ENCODE data around the gene CCL3.

CCL3 gene

DNA sequence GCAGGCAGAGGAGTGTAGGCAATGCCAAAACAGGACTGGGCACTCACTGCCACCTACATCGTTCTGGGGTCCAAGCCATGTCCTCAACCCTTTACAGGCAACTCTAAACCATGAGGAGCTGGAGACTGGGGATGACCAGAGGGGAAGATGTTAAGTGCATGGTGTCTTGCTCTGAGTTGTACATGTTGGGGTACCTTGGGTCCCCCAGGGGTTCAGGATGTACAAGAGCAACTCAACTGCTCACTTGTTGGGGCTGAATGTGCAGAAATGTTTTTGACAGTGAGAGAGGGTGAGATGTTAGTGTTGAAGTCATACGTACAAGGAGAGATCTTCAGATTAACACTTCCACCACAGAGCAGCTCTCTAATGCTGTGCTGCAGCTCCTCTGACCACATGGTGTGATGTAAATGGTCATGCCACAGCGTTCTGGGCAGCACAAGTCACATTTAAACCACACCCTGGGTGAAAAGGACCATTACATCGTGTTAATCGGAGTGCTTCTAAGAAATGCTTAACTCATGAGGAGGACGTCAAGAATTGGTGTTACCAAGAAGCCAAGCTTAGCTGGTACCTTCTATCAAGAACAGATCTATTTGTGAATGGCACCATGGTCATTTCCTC, 23.5 kb downstream of the CCL3 start:
- in situ Hi-C loops (cut with MboI; ENCODE audit: low pct_unique_long_range_greater_than_20kb, low sequenced_read_pairs, unreplicated experiment) = no loop called here
- TF ChIP-seq, protein P1, sequence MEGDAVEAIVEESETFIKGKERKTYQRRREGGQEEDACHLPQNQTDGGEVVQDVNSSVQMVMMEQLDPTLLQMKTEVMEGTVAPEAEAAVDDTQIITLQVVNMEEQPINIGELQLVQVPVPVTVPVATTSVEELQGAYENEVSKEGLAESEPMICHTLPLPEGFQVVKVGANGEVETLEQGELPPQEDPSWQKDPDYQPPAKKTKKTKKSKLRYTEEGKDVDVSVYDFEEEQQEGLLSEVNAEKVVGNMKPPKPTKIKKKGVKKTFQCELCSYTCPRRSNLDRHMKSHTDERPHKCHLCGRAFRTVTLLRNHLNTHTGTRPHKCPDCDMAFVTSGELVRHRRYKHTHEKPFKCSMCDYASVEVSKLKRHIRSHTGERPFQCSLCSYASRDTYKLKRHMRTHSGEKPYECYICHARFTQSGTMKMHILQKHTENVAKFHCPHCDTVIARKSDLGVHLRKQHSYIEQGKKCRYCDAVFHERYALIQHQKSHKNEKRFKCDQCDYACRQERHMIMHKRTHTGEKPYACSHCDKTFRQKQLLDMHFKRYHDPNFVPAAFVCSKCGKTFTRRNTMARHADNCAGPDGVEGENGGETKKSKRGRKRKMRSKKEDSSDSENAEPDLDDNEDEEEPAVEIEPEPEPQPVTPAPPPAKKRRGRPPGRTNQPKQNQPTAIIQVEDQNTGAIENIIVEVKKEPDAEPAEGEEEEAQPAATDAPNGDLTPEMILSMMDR (IDR thresholded peaks at IDR 0.05; ENCODE audit: extremely low read depth, insufficient read depth, missing control alignments) = no peak
- DNase-seq (ENCODE audit: low spot score) = no peak

GRCh38 chr17:36063786-36064541, 26.0 kb downstream of the CCL3 start, which contains the start of gene CCL18:
TSS of gene CCL18 (plus strand) at chr17:36064272. CDS start at chr17:36064343, 71 bp downstream.
- DNase-seq (ENCODE audit: low spot score) = no peak
- in situ Hi-C loops (cut with MboI; ENCODE audit: low pct_unique_long_range_greater_than_20kb, low sequenced_read_pairs, unreplicated experiment) = no loop called here
- TF ChIP-seq, protein P1 (IDR thresholded peaks at IDR 0.05; ENCODE audit: extremely low read depth, insufficient read depth, missing control alignments) = no peak

GRCh38 chr17:36060816-36061215, 29.1 kb downstream of the CCL3 start:
- no peak for DNase-seq (ENCODE audit: low spot score)
- TF ChIP-seq, protein P1 (IDR thresholded peaks at IDR 0.05; ENCODE audit: extremely low read depth, insufficient read depth, missing control alignments) = no peak
- in situ Hi-C loops (cut with MboI; ENCODE audit: low pct_unique_long_range_greater_than_20kb, low sequenced_read_pairs, unreplicated experiment) = no loop called here

- TF ChIP-seq, protein P1 (IDR thresholded peaks at IDR 0.05; ENCODE audit: extremely low read depth, insufficient read depth, missing control alignments) = no peak
- no peak for DNase-seq (ENCODE audit: low spot score)
- in situ Hi-C loops (cut with MboI; ENCODE audit: low pct_unique_long_range_greater_than_20kb, low sequenced_read_pairs, unreplicated experiment) = no loop called here
Measured at GRCh38 chr17:36059406-36059805, 30.5 kb downstream of the CCL3 start.

GRCh38 chr17:36057911-36058310, 32.0 kb downstream of the CCL3 start:
- no peak for DNase-seq (ENCODE audit: low spot score)
- in situ Hi-C loops (cut with MboI; ENCODE audit: low pct_unique_long_range_greater_than_20kb, low sequenced_read_pairs, unreplicated experiment) = no loop called here
- TF ChIP-seq, protein P1 (IDR thresholded peaks at IDR 0.05; ENCODE audit: extremely low read depth, insufficient read depth, missing control alignments) = no peak

DNA sequence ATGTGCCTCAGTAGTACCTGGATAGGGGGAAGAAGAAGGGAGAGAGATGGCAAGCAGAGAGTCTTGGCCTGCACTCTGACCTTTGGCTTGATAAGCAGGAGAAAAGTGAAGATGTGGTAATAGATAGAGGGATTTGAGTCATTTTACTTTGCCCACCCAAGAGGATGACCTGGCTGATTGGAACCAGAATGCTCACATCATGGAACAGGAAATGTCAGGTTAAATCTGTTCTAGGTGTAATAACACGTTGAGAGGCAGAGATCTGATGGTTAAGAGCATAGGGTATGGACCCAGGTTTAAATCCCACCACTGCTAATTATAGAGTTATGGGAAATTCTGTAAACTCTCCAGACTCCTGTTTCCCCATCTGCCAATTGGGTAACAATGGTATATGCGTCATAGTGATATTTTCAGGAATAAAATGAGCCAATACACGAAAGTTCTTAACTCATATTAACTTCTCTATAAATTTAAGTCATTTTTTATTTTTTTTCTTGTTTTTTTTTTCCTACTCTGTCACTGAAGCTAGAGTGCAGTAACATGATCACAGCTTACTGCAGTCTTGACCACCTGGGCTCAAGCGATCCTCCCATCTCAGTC, 33.9 kb downstream of the CCL3 start:
- in situ Hi-C loops (cut with MboI; ENCODE audit: low pct_unique_long_range_greater_than_20kb, low sequenced_read_pairs, unreplicated experiment) = no loop called here
- TF ChIP-seq, protein P1 (IDR thresholded peaks at IDR 0.05; ENCODE audit: extremely low read depth, insufficient read depth, missing control alignments) = no peak
- no peak for DNase-seq (ENCODE audit: low spot score)

Data from GM13977 (cell line).